ENCODE measurements around the gene TNFSF13.

DNA sequence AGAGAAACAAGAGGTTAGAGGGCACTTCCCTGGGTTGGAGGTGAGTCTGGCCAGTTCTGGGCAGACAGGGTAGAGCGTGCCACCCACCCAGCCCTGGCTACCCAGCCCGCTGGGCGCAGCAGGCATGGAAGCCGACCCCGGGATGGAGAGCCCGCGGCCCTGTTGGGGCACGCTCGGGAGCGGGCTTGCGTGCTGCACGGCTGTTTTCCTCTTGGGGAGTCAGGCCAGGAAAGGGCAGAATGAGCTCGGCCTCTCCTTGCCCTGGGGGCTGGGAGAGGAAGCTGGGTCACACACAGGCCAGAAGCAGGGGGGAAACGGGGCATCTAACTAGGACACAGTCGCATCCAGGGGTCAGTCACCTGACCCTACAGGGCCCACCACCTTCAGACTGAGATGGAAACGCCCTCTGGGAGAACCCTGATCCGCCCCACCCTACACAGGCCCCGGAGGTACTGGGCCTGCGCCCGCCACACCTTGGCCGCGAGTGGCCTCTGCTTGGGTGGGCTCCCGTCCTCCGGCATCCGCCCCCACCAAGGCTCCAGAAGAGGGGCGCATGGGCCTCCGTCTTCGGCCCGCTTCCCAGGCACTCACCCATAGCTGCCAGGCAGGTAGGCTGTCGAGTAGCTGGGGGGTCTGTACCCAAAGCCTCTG, 30.1 kb downstream of the TNFSF13 start:
- no peak for TF ChIP-seq FOXM1 (IDR thresholded peaks at IDR 0.05; ENCODE audit: borderline replicate concordance)
- TF ChIP-seq SP1 (IDR thresholded peaks at IDR 0.05), result no peak
- no peak for TF ChIP-seq TARDBP (IDR thresholded peaks at IDR 0.05)
- no peak for TF ChIP-seq SUZ12 (IDR thresholded peaks at IDR 0.05)
- TF ChIP-seq ELF4 (IDR thresholded peaks at IDR 0.05), result no peak

Data from HEK293T (cell line).